ENCODE measurements around the gene PTGES3.
"Not testable (repeated sequence)": the region's sequence is repeated elsewhere in the genome, so short reads cannot be mapped to it uniquely, and the experiment has no call there.

Gene PTGES3

GRCh38 chr12:56688129-56688845, at the start of gene PTGES3:
PTGES3 (minus strand) TSS chr12:56688284; CDS start chr12:56687999, 285 bp downstream.
- peak; percentile 96 for DNase-seq (ENCODE audit: low read depth)

- DNase-seq (ENCODE audit: low read depth) = no peak
These were observed 40.2 kb upstream of the PTGES3 start for GRCh38 chr12:56728139-56728861.

- not testable (repeated sequence) for DNase-seq (ENCODE audit: low read depth)
These were observed 38.2 kb upstream of the PTGES3 start for GRCh38 chr12:56726196-56726675.

- DNase-seq (ENCODE audit: low read depth) = no peak
These were observed 37.6 kb upstream of the PTGES3 start for GRCh38 chr12:56725723-56726102.

GRCh38 chr12:56724972-56725722, 37.1 kb upstream of the PTGES3 start, which contains the start of gene NACA:
NACA (minus strand) TSS chr12:56725299; CDS start chr12:56724521, 778 bp downstream.
- peak; percentile 95 for DNase-seq (ENCODE audit: low read depth)

GRCh38 chr12:56724701-56724971, 36.6 kb upstream of the PTGES3 start:
- no peak for DNase-seq (ENCODE audit: low read depth)

- DNase-seq (ENCODE audit: low read depth) = no peak
These were observed 36.0 kb upstream of the PTGES3 start for GRCh38 chr12:56723889-56724700.

- no peak for DNase-seq (ENCODE audit: low read depth)
These were observed 35.3 kb upstream of the PTGES3 start for GRCh38 chr12:56723352-56723751.

- DNase-seq (ENCODE audit: low read depth) = no peak
These were observed 34.7 kb upstream of the PTGES3 start for GRCh38 chr12:56722832-56723231.

- DNase-seq (ENCODE audit: low read depth) = no peak
These were observed 33.6 kb upstream of the PTGES3 start for GRCh38 chr12:56721721-56722120.

- DNase-seq (ENCODE audit: low read depth) = no peak
These were observed 33.1 kb upstream of the PTGES3 start for GRCh38 chr12:56721216-56721615.

GRCh38 chr12:56720731-56721151, 32.7 kb upstream of the PTGES3 start:
- DNase-seq (ENCODE audit: low read depth) = no peak

GRCh38 chr12:56719056-56719455, 31.0 kb upstream of the PTGES3 start:
- DNase-seq (ENCODE audit: low read depth) = no peak

- no peak for DNase-seq (ENCODE audit: low read depth)
These were observed 30.6 kb upstream of the PTGES3 start for GRCh38 chr12:56718636-56719035.

- no peak for DNase-seq (ENCODE audit: low read depth)
These were observed 30.1 kb upstream of the PTGES3 start for GRCh38 chr12:56718149-56718548.

- no peak for DNase-seq (ENCODE audit: low read depth)
These were observed 29.1 kb upstream of the PTGES3 start for GRCh38 chr12:56716933-56717880.

GRCh38 chr12:56716458-56716857, 28.4 kb upstream of the PTGES3 start:
- no peak for DNase-seq (ENCODE audit: low read depth)

GRCh38 chr12:56715798-56716197, 27.7 kb upstream of the PTGES3 start:
- DNase-seq (ENCODE audit: low read depth) = no peak

- no peak for DNase-seq (ENCODE audit: low read depth)
These were observed 26.4 kb upstream of the PTGES3 start for GRCh38 chr12:56714431-56714929.

GRCh38 chr12:56713345-56713744, 25.3 kb upstream of the PTGES3 start:
- DNase-seq (ENCODE audit: low read depth) = no peak
